GM19099 (cell line): ENCODE data around the gene MARK1.

Experiments
- POLR2A ChIP-seq: IDR thresholded peaks from 3 replicates; pipeline ENCODE4 v1.6.1; 2011; ENCODE audit warnings: low read depth; ENCODE audit not compliant: insufficient read length; ENCODE audit errors: extremely low read depth

The MARK1 gene

GRCh38 chr1:220521778-220522177 lies 6.2 kb upstream of the MARK1 start:
- no peak for TF ChIP-seq POLR2A

DNA sequence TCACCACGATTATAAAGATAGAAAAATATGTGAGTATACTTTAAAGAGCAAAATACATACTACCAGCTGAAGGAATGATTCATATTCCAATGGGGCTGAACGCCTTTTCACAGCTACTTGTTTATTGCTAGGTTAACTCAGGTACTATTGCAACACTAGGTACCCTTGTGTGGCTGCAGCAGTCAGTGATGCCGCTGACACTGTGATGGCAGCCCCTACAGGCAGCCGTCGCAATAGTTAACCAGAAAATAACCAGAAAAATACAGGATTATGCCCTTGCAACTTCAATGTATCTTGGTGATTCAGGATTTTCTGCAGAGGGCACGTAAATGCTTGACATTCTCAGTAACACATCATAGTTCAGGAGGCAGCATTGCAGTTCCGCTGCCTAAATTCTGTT lies 1.6 kb upstream of the MARK1 start:
- no peak for TF ChIP-seq POLR2A

DNA sequence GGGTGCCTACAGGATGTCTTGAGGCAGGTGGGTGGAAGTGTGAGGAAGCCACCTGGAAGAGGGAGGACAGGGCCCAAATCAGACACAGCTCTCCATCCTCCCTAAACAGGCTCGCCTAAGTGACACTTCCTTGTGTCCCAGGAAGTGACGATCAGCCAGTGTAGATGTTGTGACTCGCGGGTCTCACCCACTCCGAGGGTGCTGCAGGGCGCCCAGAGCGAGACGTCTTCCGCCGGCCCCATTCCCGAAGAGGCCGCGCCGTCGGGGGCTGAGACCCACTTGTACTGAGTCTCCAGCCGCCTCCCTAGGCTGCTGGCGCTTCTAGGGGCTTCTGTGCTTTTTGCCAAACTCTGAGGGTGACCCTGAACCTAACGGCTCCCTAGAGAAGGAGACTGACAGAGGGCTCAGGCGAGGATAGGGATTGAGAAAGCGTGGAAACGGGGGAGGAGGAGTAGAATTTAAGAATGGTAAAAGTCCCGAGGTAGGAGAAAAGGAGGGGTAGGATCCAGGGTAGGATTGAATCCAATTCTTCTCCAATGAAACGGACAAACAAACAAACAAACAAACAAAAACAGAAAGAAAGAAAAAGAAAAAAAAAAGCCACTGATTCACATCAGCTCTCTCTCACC lies 543 bp upstream of the MARK1 start:
- no peak for TF ChIP-seq POLR2A

DNA sequence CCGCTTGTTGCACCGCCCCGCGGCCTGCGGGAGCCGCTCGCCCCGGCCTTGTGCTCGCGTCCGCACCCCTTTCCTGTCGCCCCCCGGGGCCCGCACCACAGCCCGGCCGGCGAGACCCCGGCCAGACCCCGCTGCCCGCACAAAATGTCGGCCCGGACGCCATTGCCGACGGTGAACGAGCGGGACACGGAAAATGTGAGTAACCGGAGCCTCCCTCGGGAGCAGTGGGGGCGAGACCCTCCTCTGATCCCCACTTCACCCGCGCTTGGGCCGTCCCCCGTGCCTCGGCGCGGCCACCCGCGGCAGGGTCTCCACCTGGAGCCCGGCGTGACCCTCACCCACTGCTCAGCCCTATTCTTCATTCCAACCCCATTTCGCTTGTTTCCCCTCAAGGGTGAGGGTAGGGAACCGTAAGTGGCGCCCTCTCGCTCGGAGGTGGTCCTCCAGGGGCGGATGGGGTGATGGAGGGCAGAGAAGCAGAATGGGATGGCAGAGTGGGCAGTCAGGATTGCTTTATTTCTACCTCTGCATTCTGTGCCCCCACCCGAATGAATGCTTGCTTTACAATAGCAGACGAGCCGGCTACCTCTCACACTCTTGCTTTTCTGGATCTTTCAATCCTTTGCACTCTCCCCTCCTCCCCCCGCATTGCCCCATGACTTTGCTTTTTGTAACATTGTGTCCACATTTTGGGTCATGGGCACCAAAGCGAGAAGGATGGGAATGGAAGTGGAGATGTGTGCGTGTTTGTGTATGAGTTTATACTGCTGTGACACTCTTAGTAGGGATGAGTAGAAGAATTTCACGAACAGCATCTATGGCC lies 954 bp downstream of the MARK1 start:
- TF ChIP-seq POLR2A = no peak

GRCh38 chr1:220529521-220530020 lies 1.6 kb downstream of the MARK1 start:
- TF ChIP-seq POLR2A = no peak

GRCh38 chr1:220533504-220534109 lies 5.7 kb downstream of the MARK1 start:
- TF ChIP-seq POLR2A = no peak

GRCh38 chr1:220544901-220545303 lies 17.0 kb downstream of the MARK1 start:
- no peak for TF ChIP-seq POLR2A

DNA sequence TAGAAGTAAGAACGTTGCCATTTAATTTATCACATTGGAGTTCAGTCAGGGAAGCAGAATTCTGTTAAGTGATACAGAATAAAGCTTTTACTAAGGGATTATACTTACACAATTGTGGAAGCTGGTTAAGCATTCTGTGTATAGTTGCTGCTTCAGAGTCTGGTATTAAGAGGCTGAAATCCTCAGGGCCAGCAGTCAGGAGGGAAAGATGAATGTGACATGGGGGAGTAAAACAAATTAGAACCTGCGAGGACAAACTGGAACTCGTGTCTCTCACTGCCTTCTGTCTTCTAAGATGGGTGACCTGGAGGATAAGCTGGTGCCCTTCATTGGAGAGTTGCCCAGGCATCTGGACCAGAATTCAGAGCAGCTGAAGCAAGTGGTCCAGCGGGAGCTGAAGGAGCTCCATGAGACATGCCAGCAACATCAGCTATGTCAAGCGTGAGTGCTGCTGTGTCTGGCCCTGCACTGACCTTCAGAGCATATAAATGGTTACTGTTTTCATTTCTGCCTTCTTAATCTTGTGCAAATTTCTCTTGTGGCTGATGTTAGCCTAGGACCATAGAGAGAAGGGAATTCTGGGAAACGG lies 23.0 kb downstream of the MARK1 start:
- TF ChIP-seq POLR2A = no peak

GRCh38 chr1:220551718-220552117 lies 23.8 kb downstream of the MARK1 start:
- TF ChIP-seq POLR2A = no peak

- no peak for TF ChIP-seq POLR2A
Observed at GRCh38 chr1:220552672-220553260, 24.8 kb downstream of the MARK1 start.

- no peak for TF ChIP-seq POLR2A
Observed at GRCh38 chr1:220556641-220557040, 28.7 kb downstream of the MARK1 start.

DNA sequence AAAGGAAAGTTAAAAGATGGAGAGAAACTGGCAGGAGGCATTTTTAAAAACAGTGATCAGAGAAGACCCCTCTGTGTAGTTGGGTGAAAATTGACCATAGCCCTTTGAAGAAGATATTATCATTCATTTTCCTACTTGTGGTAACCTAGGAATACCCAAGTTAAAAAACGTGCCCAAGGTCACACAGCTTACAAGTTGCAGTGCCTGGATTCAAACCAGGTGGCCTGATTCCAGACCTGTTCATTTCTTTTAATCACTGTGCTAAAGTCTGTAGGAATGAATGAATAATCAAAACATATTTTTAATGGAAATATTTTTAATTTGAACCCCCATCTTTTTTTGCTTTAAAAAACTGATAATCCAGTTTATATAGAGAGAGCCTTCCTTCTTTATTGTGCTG lies 35.6 kb downstream of the MARK1 start:
- no peak for TF ChIP-seq POLR2A

- TF ChIP-seq POLR2A = no peak
Observed at GRCh38 chr1:220564216-220564615, 36.3 kb downstream of the MARK1 start.

GRCh38 chr1:220565670-220566069 lies 37.7 kb downstream of the MARK1 start:
- no peak for TF ChIP-seq POLR2A

- TF ChIP-seq POLR2A = no peak
Observed at GRCh38 chr1:220566869-220567268, 38.9 kb downstream of the MARK1 start.
